Progenitor cell of endocrine pancreas (in vitro differentiated cells): ENCODE results near the gene MAPK7. TPM values are rescaled to one million over a fixed set of nuclear protein-coding genes. Genes with fewer than 3 reads are reported as not detected.

Source experiments
- DNase-seq: peaks from one replicate; pipeline ENCODE4 v3.0.0; 2021; ENCODE audit warnings: low spot score; ENCODE audit not compliant: unreplicated experiment
- H3K27ac Mint-ChIP-seq: 2 replicates; pipeline ENCODE4 v1.8.0; 2021; ENCODE audit warnings: mild to moderate bottlenecking, moderate library complexity, mixed read lengths
- H3K27me3 Mint-ChIP-seq: 2 replicates; pipeline ENCODE4 v1.8.0; 2021; ENCODE audit warnings: mixed read lengths
- H3K36me3 Mint-ChIP-seq: 2 replicates; pipeline ENCODE4 v1.8.0; 2022; ENCODE audit warnings: mixed read lengths; ENCODE audit not compliant: insufficient read depth
- H3K4me1 Mint-ChIP-seq: 2 replicates; pipeline ENCODE4 v1.8.0; 2021; ENCODE audit warnings: low read depth, mixed read lengths
- H3K4me3 Mint-ChIP-seq: 2 replicates; pipeline ENCODE4 v1.8.0; 2021; ENCODE audit warnings: low read depth, mild to moderate bottlenecking, moderate library complexity, mixed read lengths
- H3K9me3 Mint-ChIP-seq: 2 replicates; pipeline ENCODE4 v1.8.0; 2021; ENCODE audit warnings: low read depth, mixed read lengths
- total RNA-seq: library from RNA; stranded (reverse); gene quantifications from 2 replicates; pipeline ENCODE4 v1.2.1, GENCODE V29; 2021
- TF ChIP-seq, protein P1 (sequence below): fragments of 200-600 bp; sonication (generic); IDR thresholded peaks from one replicate; pipeline ENCODE4 v1.5.0; 2021; ENCODE audit warnings: antibody characterized with exemption, mild to moderate bottlenecking; ENCODE audit not compliant: unreplicated experiment

MAPK7 gene
- total RNA-seq, 1 donor from 2014 or later: 41.8 TPM

DNA sequence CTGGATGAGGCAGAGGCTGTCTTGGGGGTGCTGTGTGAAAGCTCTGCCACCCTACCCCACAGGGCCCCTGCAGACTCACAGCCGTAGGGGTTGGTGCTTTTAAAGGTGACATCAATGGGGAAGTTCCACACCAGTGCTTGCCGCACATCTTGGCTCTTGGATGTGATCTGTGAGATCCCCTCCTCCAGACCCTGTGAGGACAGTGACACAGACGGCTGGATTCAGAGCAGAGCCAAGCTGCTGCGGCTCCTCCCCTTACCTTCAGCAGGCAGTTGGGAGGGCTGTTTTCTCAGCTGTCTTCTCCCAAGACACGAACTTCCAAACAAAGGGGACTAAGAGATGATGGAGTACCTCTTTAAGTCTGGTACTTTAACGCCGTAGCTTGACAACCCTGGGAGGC lies 20.5 kb upstream of the MAPK7 start:
- Mint-ChIP-seq H3K36me3 (peaks cover 4% of the 10 kb centered on the region), H3K4me3 (no peak overlapping the region), H3K4me1 (peaks cover 7% of the 10 kb centered on the region), H3K27ac (peak overlapping the region; percentile 6), H3K27me3 (no peaks in the 10 kb centered on the region), H3K9me3 (no peaks in the 10 kb centered on the region)
- TF ChIP-seq, protein P1, sequence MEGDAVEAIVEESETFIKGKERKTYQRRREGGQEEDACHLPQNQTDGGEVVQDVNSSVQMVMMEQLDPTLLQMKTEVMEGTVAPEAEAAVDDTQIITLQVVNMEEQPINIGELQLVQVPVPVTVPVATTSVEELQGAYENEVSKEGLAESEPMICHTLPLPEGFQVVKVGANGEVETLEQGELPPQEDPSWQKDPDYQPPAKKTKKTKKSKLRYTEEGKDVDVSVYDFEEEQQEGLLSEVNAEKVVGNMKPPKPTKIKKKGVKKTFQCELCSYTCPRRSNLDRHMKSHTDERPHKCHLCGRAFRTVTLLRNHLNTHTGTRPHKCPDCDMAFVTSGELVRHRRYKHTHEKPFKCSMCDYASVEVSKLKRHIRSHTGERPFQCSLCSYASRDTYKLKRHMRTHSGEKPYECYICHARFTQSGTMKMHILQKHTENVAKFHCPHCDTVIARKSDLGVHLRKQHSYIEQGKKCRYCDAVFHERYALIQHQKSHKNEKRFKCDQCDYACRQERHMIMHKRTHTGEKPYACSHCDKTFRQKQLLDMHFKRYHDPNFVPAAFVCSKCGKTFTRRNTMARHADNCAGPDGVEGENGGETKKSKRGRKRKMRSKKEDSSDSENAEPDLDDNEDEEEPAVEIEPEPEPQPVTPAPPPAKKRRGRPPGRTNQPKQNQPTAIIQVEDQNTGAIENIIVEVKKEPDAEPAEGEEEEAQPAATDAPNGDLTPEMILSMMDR: no peak
- DNase-seq: no peak

- Mint-ChIP-seq H3K4me1 (peaks cover 10% of the 10 kb centered on the region), H3K27me3 (peaks cover 3% of the 10 kb centered on the region), H3K27ac (no peak overlapping the region), H3K9me3 (no peaks in the 10 kb centered on the region), H3K36me3 (peaks cover 4% of the 10 kb centered on the region), H3K4me3 (no peak overlapping the region)
- TF ChIP-seq, protein P1: no peak
- DNase-seq: no peak
These were observed 19.1 kb upstream of the MAPK7 start for GRCh38 chr17:19359151-19359550.

DNA sequence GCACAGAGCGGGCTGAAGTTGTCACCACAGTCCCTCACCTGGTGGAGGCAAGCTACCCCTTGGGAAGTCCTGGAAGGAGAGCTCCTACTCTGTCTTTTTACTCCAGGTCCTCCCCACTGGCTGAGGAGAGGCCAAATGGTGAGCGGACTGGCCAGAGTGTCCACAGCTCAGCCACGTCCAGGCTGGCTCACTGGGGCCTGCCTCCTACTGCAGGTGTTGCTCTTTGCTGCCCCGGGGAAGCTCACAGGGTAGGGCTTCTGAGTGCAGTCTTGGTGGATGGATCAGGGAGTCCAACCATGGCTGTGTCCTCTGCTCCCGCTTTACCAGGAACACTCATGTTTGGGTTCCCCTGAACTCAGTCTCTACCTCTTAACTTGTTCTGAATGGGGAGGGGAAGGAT lies 18.4 kb upstream of the MAPK7 start:
- DNase-seq: no peak
- Mint-ChIP-seq H3K36me3 (peaks cover 3% of the 10 kb centered on the region), H3K9me3 (no peaks in the 10 kb centered on the region), H3K27me3 (peaks cover 3% of the 10 kb centered on the region), H3K27ac (no peak overlapping the region), H3K4me3 (no peak overlapping the region), H3K4me1 (peaks cover 10% of the 10 kb centered on the region)
- TF ChIP-seq, protein P1: no peak

GRCh38 chr17:19360772-19361171 lies 17.5 kb upstream of the MAPK7 start:
- Mint-ChIP-seq H3K27ac (no peak overlapping the region), H3K27me3 (peaks cover 3% of the 10 kb centered on the region), H3K4me1 (peaks cover 10% of the 10 kb centered on the region), H3K9me3 (no peaks in the 10 kb centered on the region), H3K36me3 (peaks cover 2% of the 10 kb centered on the region), H3K4me3 (no peak overlapping the region)
- DNase-seq: no peak
- TF ChIP-seq, protein P1: no peak

GRCh38 chr17:19361326-19361725 lies 17.0 kb upstream of the MAPK7 start:
- peaks cover 3% of the 10 kb centered on the region for H3K27me3 Mint-ChIP-seq
- no peaks in the 10 kb centered on the region for H3K9me3 Mint-ChIP-seq
- no peak overlapping the region for H3K27ac Mint-ChIP-seq
- H3K4me1 Mint-ChIP-seq: peaks cover 10% of the 10 kb centered on the region
- peak overlapping the region; percentile 72 for H3K4me3 Mint-ChIP-seq
- no peak for DNase-seq
- peaks cover 2% of the 10 kb centered on the region for H3K36me3 Mint-ChIP-seq
- TF ChIP-seq, protein P1: no peak

- TF ChIP-seq, protein P1: no peak
- peaks cover 10% of the 10 kb centered on the region for H3K4me1 Mint-ChIP-seq
- H3K27me3 Mint-ChIP-seq: peaks cover 3% of the 10 kb centered on the region
These were observed 16.4 kb upstream of the MAPK7 start for GRCh38 chr17:19361944-19362276.

More at GRCh38 chr17:19361944-19362276, 16.4 kb upstream of the MAPK7 start:
- H3K9me3 Mint-ChIP-seq: no peaks in the 10 kb centered on the region
- no peak for DNase-seq
- peak overlapping the region; percentile 88 for H3K4me3 Mint-ChIP-seq
- peak overlapping the region; percentile 89 for H3K27ac Mint-ChIP-seq
- peaks cover under 1% of the 10 kb centered on the region for H3K36me3 Mint-ChIP-seq
